HTERT RPE-1 (cell line): ENCODE results near the gene SIGLEC14.

Experiments
- in situ Hi-C: fragments of 300-500 bp; cut with MboI; formaldehyde crosslinking; loops from 4 replicates; pipeline ENCODE4 v1.14.3; 2020; ENCODE audit warnings: low sequenced_read_pairs

SIGLEC14 gene

DNA sequence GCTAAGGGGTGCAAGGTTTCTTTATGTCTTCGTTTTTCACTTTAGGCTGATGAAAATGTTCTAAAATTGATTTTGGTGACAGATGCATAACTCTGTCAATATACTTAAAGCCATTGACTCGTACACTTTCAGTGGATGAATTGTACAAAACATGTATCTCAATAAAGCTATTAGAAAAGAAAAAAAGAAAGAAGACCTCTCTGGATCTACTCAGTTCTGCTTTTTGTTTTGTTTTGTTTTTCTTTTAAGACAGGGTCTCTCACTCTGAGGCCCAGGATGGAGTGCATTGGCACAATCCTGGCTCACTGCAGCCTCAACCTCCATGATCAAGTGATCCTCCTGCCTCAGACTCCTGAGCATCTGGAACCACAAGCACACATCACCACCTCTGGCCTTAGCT is 19.9 kb downstream of the SIGLEC14 start:
- in situ Hi-C loops, result no loop called here

GRCh38 chr19:51621178-51621577 is 25.4 kb downstream of the SIGLEC14 start:
- in situ Hi-C loops, result no loop called here

GRCh38 chr19:51615991-51616390 is 30.6 kb downstream of the SIGLEC14 start:
- in situ Hi-C loops, result no loop called here

DNA sequence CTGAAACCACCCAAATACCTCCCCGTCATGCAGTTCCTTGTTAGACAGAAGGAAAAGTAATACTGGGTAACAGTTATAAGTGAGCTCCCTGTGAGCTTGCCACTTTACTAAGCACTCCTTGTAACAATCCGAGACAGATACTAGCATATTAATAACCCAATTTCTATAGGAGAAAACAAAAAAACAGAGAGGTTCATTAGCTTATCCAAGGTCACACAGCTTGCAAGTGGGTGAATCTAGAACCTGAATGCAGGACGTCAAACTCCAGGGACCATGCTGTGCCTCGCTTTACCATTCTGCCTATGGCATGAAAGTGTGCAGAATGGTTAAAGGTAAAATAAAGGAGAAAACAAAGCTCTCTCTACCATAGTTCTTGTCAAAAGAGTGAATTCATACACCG is 31.8 kb downstream of the SIGLEC14 start:
- in situ Hi-C loops, result no loop called here

- in situ Hi-C loops, result no loop called here
These were observed 36.0 kb downstream of the SIGLEC14 start for GRCh38 chr19:51610576-51610975.

GRCh38 chr19:51607920-51608562 is 38.6 kb downstream of the SIGLEC14 start:
- in situ Hi-C loops, result no loop called here

- in situ Hi-C loops, result no loop called here
These were observed 39.5 kb downstream of the SIGLEC14 start for GRCh38 chr19:51607077-51607476.

DNA sequence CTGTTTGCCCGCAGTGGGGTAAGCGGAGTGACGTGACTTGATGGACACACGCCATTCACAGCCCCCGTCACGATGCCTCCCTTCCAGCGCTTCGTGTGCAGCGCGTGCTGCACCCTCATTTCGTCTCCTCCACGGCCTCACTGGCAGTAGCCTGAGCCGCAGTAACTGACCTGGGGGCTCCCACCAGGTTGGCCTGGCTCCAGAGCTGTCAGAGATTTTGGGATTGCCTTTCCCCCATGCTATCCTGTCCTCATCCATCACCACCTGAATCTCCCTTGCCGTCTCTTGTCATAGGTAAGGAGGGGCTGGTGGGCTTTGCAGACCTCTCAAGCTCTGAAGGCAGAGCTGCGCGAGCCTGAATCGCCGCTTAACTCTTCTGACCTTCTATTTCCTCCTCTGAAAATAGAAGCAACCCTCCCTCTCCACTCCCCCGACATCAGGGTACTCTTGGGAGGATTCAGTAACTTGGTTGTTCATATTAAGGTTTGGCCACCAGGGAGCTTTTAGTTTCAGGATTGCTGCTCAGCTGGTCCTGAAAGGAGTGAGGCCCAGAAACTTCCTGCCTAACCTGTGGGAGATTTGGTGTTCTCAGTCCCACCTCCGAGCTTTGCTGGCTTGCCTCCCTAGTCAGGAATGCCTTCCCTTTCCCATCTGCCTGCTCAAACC is 44.3 kb downstream of the SIGLEC14 start:
- in situ Hi-C loops, result no loop called here

DNA sequence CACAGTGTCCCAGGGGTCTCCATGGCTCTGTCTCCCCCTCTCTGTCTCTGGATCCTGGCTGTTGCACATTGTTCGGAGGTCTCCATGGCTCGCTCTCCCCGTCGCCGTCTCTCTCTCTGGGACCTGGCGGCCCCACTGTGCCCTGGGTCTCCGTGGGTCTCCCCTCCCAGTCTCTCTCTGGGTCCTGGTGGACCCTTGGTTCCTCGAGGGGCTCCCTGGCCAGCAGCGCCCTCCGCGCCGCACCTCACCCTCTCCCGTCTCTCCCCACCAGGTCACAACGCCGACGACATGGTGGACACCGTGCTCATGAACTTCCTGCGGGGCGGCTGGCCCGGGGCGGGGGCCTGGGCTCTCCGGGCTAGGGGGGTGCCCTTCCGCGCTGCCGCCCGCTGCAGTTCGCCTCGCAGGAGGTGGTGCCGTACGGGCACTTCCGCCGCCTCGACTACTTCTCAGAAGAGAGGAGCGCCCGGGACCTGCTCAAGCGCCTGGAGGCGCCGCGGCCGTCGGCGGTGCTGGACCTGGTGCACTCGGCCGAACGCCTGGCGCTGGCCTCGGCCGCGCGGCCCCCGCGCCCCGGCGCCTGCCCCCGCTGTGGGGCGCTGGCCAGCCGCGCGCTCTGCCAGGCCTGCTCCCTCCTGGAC is 45.6 kb downstream of the SIGLEC14 start:
- in situ Hi-C loops, result no loop called here

- in situ Hi-C loops, result no loop called here
These were observed 47.5 kb downstream of the SIGLEC14 start for GRCh38 chr19:51599084-51599483.

DNA sequence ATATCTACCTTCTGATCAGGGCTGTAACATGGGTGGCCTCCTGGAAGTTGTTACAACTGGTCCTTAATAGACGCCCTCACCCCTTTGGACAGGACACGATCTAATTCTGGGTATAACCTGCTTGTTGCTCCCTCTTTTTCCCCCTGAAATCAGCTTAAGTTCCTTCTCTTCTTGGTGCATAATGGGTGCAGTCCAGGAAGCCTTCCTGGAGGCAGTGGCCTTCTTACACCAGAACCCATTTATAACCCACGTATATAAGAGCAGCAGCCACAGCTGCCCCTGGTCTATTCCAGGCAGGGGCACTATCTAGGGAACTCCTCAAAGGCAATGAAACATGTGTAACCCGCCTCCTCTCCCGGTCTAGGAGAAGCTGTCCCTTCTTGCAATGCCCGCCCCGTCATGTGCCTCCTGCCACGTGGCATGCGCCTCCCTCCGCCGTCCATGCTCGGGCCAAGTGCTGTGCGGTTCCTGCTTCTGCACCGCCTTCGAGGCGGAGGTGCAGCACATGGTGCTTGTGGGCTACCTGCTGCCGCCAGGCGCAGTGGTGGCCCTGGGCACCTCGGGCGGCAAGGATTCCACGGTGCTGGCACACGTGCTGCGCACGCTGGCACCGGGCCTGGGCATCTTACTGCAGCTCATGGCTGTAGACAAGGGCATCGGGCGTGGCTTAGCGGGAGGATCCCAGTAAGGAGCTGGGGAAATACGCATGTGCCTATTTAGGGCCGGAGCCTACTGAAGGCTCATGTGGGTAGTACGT is 48.3 kb downstream of the SIGLEC14 start:
- in situ Hi-C loops, result no loop called here

- in situ Hi-C loops, result no loop called here
These were observed 51.1 kb downstream of the SIGLEC14 start for GRCh38 chr19:51595190-51596175.

- in situ Hi-C loops, result no loop called here
These were observed 51.9 kb downstream of the SIGLEC14 start for GRCh38 chr19:51594774-51595109.

- in situ Hi-C loops, result no loop called here
These were observed 52.5 kb downstream of the SIGLEC14 start for GRCh38 chr19:51593969-51594773.

GRCh38 chr19:51593138-51593890 is 53.3 kb downstream of the SIGLEC14 start:
- in situ Hi-C loops, result no loop called here
